DOHH2 (cell line): ENCODE results near the gene SNX1.

Source experiments
- H3F3A ChIP-seq: fragments of 200-600 bp; sonication (generic), shearing (Covaris generic); 2 replicates; pipeline ENCODE4 v1.6.0; 2016; ENCODE audit warnings: antibody characterized with exemption, mild to moderate bottlenecking; ENCODE audit not compliant: control insufficient read depth, insufficient read depth
- H3K27ac ChIP-seq: fragments of 200-600 bp; sonication (generic); 2 replicates; pipeline ENCODE4 v1.5.1; 2014; ENCODE audit warnings: low read depth, mild to moderate bottlenecking, low read length, moderate library complexity
- H3K27me3 ChIP-seq: fragments of 200-600 bp; sonication (generic); 2 replicates; pipeline ENCODE4 v1.6.1; 2014; ENCODE audit warnings: mild to moderate bottlenecking, low read length, mixed read lengths; ENCODE audit not compliant: control insufficient read depth
- H3K36me3 ChIP-seq: fragments of 200-600 bp; sonication (generic); 2 replicates; pipeline ENCODE4 v1.6.1; 2014; ENCODE audit warnings: mild to moderate bottlenecking, low read length, moderate library complexity, mixed read lengths; ENCODE audit not compliant: control insufficient read depth
- H3K4me1 ChIP-seq: fragments of 200-600 bp; sonication (generic); 2 replicates; pipeline ENCODE4 v1.6.1; 2014; ENCODE audit warnings: mild to moderate bottlenecking, low read length, mixed read lengths; ENCODE audit not compliant: control insufficient read depth
- H3K4me2 ChIP-seq: fragments of 200-600 bp; sonication (generic); 2 replicates; pipeline ENCODE4 v1.6.0; 2014; ENCODE audit warnings: mild to moderate bottlenecking, low read length, moderate library complexity
- H3K4me3 ChIP-seq: fragments of 200-600 bp; sonication (generic); 2 replicates; pipeline ENCODE4 v1.5.1; 2014; ENCODE audit warnings: mild to moderate bottlenecking, low read length, mixed read lengths
- H3K79me2 ChIP-seq: fragments of 200-600 bp; sonication (generic); 2 replicates; pipeline ENCODE4 v1.6.1; 2014; ENCODE audit warnings: mild to moderate bottlenecking, low read length, mixed read lengths; ENCODE audit not compliant: control insufficient read depth
- H3K9me2 ChIP-seq: fragments of 200-600 bp; sonication (generic); replicated peaks from 2 replicates; pipeline ENCODE4 v1.6.1; 2014; ENCODE audit warnings: mild to moderate bottlenecking, low read length, mixed read lengths; ENCODE audit not compliant: control insufficient read depth
- H3K9me3 ChIP-seq: fragments of 200-600 bp; sonication (generic); 2 replicates; pipeline ENCODE4 v1.6.1; 2014; ENCODE audit warnings: antibody characterized with exemption, low read length, mixed read lengths; ENCODE audit not compliant: control insufficient read depth, insufficient read depth
- H4K20me1 ChIP-seq: fragments of 200-600 bp; sonication (generic); 2 replicates; pipeline ENCODE4 v1.6.0; 2014; ENCODE audit warnings: low read depth, mild to moderate bottlenecking, antibody characterized with exemption, low read length, moderate library complexity; ENCODE audit not compliant: control insufficient read depth, insufficient read depth
- EZH2phosphoT487 ChIP-seq: fragments of 200-600 bp; sonication (generic); IDR thresholded peaks from 2 replicates; pipeline ENCODE4 v1.6.1; 2017; ENCODE audit warnings: borderline replicate concordance, mild to moderate bottlenecking, antibody characterized with exemption, low read length, moderate library complexity, mixed read lengths
- TF ChIP-seq, protein P1 (sequence below): fragments of 200-600 bp; sonication (generic); IDR thresholded peaks from one replicate; pipeline ENCODE4 v1.5.1; 2014; ENCODE audit warnings: antibody characterized with exemption, mild to moderate bottlenecking, low read depth, low read length; ENCODE audit not compliant: poor library complexity, severe bottlenecking

SNX1 gene

GRCh38 chr15:64132217-64132616 lies 36.4 kb downstream of the SNX1 start:
- Histone ChIP-seq H3K4me3 (no peak overlapping the region), H3K9me3 (no peaks in the 10 kb centered on the region), H3K27ac (no peak overlapping the region), H3K4me2 (no peak overlapping the region), H3K9me2 (no peaks in the 10 kb centered on the region), H4K20me1 (no peaks in the 10 kb centered on the region), H3K4me1 (no peaks in the 10 kb centered on the region), H3K79me2 (no peaks in the 10 kb centered on the region), H3F3A (no peaks in the 10 kb centered on the region), H3K27me3 (no peaks in the 10 kb centered on the region), H3K36me3 (peaks cover 83% of the 10 kb centered on the region)
- no peak for TF ChIP-seq EZH2phosphoT487
- TF ChIP-seq, protein P1, sequence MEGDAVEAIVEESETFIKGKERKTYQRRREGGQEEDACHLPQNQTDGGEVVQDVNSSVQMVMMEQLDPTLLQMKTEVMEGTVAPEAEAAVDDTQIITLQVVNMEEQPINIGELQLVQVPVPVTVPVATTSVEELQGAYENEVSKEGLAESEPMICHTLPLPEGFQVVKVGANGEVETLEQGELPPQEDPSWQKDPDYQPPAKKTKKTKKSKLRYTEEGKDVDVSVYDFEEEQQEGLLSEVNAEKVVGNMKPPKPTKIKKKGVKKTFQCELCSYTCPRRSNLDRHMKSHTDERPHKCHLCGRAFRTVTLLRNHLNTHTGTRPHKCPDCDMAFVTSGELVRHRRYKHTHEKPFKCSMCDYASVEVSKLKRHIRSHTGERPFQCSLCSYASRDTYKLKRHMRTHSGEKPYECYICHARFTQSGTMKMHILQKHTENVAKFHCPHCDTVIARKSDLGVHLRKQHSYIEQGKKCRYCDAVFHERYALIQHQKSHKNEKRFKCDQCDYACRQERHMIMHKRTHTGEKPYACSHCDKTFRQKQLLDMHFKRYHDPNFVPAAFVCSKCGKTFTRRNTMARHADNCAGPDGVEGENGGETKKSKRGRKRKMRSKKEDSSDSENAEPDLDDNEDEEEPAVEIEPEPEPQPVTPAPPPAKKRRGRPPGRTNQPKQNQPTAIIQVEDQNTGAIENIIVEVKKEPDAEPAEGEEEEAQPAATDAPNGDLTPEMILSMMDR, result no peak

DNA sequence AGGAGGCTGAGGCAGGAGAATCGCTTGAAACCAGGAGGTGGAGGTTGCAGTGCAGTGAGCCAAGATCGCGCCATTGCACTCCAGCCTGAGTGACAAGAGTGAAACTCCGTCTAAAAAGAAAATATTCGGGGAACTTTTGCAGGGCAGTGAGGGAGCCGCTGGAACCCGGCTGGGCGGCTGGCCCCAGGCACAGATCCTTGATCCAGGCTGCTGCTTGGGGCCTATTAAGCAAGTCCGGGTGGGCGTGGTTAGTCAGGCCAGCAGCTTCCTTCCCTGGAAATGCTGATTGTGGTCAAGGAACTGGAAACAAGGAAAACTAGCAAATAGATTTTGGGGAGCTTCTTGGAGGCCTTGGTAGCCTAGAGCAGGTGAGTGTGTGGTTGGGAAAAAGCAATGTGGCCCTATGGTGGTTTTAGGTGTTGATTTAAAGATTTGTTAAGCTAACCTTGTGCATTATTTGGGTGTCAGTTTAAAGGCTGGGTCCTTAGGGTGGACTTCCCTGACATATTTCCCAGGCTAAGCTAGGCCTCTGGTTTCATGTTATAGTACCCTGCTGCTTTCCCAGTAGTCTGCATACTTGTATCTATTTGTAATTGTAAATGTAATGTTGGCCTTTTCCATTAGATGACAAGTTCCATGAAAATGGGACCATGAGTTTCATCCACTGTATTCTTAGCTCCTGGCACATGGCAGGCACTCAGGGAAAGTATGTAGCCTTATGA lies 38.0 kb downstream of the SNX1 start:
- Histone ChIP-seq H3K27me3 (no peaks in the 10 kb centered on the region), H3K9me2 (no peaks in the 10 kb centered on the region), H3F3A (no peaks in the 10 kb centered on the region), H4K20me1 (no peaks in the 10 kb centered on the region), H3K4me2 (no peak overlapping the region), H3K4me1 (no peaks in the 10 kb centered on the region), H3K79me2 (no peaks in the 10 kb centered on the region), H3K27ac (no peak overlapping the region), H3K9me3 (no peaks in the 10 kb centered on the region), H3K36me3 (peaks cover 81% of the 10 kb centered on the region), H3K4me3 (no peak overlapping the region)
- TF ChIP-seq, protein P1, result no peak
- no peak for TF ChIP-seq EZH2phosphoT487

DNA sequence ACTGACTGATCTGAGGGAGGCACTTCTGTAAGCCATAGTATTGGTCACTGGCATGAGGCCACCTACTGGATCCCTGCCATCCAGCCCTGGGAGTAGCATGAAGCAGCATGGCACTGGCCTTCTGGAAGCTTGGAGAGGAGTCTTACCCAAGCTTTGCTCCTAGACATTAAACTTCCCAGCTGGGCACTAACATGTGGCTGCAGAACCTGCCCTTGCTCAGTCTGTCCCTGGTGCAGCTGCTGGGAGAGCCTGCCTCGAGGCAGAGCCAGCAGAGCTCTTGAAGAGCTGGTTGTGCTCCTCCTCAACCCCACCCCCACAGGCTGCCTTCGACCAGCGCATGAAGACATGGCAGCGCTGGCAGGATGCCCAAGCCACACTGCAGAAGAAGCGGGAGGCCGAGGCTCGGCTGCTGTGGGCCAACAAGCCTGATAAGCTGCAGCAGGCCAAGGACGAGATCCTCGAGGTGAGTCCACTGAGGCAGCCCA lies 38.6 kb downstream of the SNX1 start:
- Histone ChIP-seq H3K36me3 (peaks cover 77% of the 10 kb centered on the region), H3K9me2 (no peaks in the 10 kb centered on the region), H4K20me1 (no peaks in the 10 kb centered on the region), H3K9me3 (no peaks in the 10 kb centered on the region), H3K27ac (no peak overlapping the region), H3K27me3 (no peaks in the 10 kb centered on the region), H3K4me3 (no peak overlapping the region), H3K4me1 (no peaks in the 10 kb centered on the region), H3K79me2 (no peaks in the 10 kb centered on the region), H3K4me2 (no peak overlapping the region), H3F3A (no peaks in the 10 kb centered on the region)
- TF ChIP-seq, protein P1, result no peak
- TF ChIP-seq EZH2phosphoT487, result no peak
